PC-3 (cell line): ENCODE data around the gene ENTR1.

Experiments
- CTCF ChIP-seq: fragments of 300-600 bp; sonication (generic); conservative IDR thresholded peaks from 2 replicates; pipeline ENCODE4 v1.5.1; 2017; ENCODE audit warnings: antibody characterized with exemption, low read depth, mild to moderate bottlenecking, low read length
- EZH2 ChIP-seq: fragments of 300-600 bp; sonication (generic); IDR thresholded peaks from one replicate; pipeline ENCODE4 v1.6.1; 2017; ENCODE audit warnings: antibody characterized with exemption, mild to moderate bottlenecking, low read length; ENCODE audit not compliant: unreplicated experiment
- EZH2phosphoT487 ChIP-seq: fragments of 300-600 bp; sonication (generic); IDR thresholded peaks from 2 replicates; pipeline ENCODE4 v1.6.1; 2018; ENCODE audit warnings: mild to moderate bottlenecking, antibody characterized with exemption, low read length, borderline replicate concordance

GRCh38 chr9:136426787-136427186 lies 16.4 kb upstream of the ENTR1 start:
- TF ChIP-seq CTCF (no peak), EZH2 (no peak), EZH2phosphoT487 (no peak)
